PC-9 (cell line): ENCODE measurements around the gene FBF1. TPM values are rescaled to one million over a fixed set of nuclear protein-coding genes. Genes with fewer than 3 reads are reported as not detected.

Experiments used
- BruUV-seq: library from RNA; stranded (reverse); fragments of 400-500 nt; replicated peaks from 2 replicates; lab custom pipeline; 2021; lab: Mats Ljungman, UMichigan
- CTCF ChIA-PET: fragments of 300-600 bp; sonication (Branson Sonifier 250); formaldehyde crosslinking; loops from one replicate; lab custom pipeline; 2022; ENCODE audit warnings: antibody characterized with exemption; lab: Charles Lee
- POLR2A ChIA-PET: fragments of 300-600 bp; sonication (Branson Sonifier 250); formaldehyde crosslinking; loops from one replicate; lab custom pipeline; 2022; ENCODE audit warnings: antibody characterized with exemption; ENCODE audit not compliant: unreplicated experiment; lab: Charles Lee
- DNase-seq, 2 experiments: peaks; one replicate each; pipeline versions ENCODE4 v3.0.0 to v3.0.0-alpha.2; 2015 to 2022; ENCODE audit warnings: mixed read lengths in 1 of 2
- H2AFZ ChIP-seq: fragments of 200-600 bp; sonication (generic); 2 replicates; pipeline ENCODE4 v1.8.1; 2017; ENCODE audit warnings: antibody characterized with exemption
- H3F3A ChIP-seq: fragments of 200-600 bp; sonication (generic); 2 replicates; pipeline ENCODE4 v1.8.1; 2017; ENCODE audit warnings: antibody characterized with exemption, mild to moderate bottlenecking, low read depth; ENCODE audit not compliant: insufficient read depth
- H3K27ac ChIP-seq: fragments of 200-600 bp; sonication (generic); 2 replicates; pipeline ENCODE4 v1.6.1; 2016; ENCODE audit warnings: mixed run types
- H3K27me3 ChIP-seq: fragments of 200-600 bp; sonication (generic); 2 replicates; pipeline ENCODE4 v1.6.1; 2016; ENCODE audit warnings: low read depth, mixed run types; ENCODE audit not compliant: insufficient read depth
- H3K36me3 ChIP-seq: fragments of 200-600 bp; sonication (generic); 2 replicates; pipeline ENCODE4 v1.6.1; 2016; ENCODE audit warnings: low read depth, mixed run types
- H3K4me1 ChIP-seq: fragments of 200-600 bp; sonication (generic); replicated peaks from 2 replicates; pipeline ENCODE4 v1.6.1; 2016; ENCODE audit warnings: mixed run types; ENCODE audit not compliant: insufficient read depth
- H3K4me2 ChIP-seq: fragments of 200-600 bp; sonication (generic); 2 replicates; pipeline ENCODE4 v1.6.1; 2017; ENCODE audit warnings: mixed run types
- H3K4me3 ChIP-seq: fragments of 200-600 bp; sonication (generic); 2 replicates; pipeline ENCODE4 v1.6.1; 2016; ENCODE audit warnings: mixed run types
- H3K79me2 ChIP-seq: fragments of 200-600 bp; sonication (generic); 2 replicates; pipeline ENCODE4 v1.6.1; 2017; ENCODE audit warnings: low read depth, mixed run types
- H3K9me2 ChIP-seq: fragments of 200-600 bp; sonication (generic); 2 replicates; pipeline ENCODE4 v1.8.1; 2017; ENCODE audit warnings: mild to moderate bottlenecking; ENCODE audit not compliant: insufficient read depth
- H3K9me3 ChIP-seq: fragments of 200-600 bp; sonication (generic); 2 replicates; pipeline ENCODE4 v1.8.1; 2016; ENCODE audit warnings: low read depth; ENCODE audit not compliant: insufficient read depth
- H4K20me1 ChIP-seq: fragments of 200-600 bp; sonication (generic); 2 replicates; pipeline ENCODE4 v1.8.1; 2017; ENCODE audit not compliant: insufficient read depth
- CTCF ChIP-seq: fragments of 200-600 bp; sonication (generic); conservative IDR thresholded peaks from 2 replicates; pipeline ENCODE4 v1.6.1; 2017; ENCODE audit warnings: mixed run types, antibody characterized with exemption, mild to moderate bottlenecking, moderate library complexity
- EZH2 ChIP-seq: fragments of 200-600 bp; sonication (generic); IDR thresholded peaks from 2 replicates; pipeline ENCODE4 v1.8.0; 2017; ENCODE audit warnings: antibody characterized with exemption, low read depth
- intact Hi-C: fragments of 100-400 bp; cut with micrococcal nuclease; formaldehyde crosslinking; loops from one replicate; pipeline ENCODE4 v1.10.0; 2022; ENCODE audit not compliant: unreplicated experiment
- total RNA-seq: library from RNA; stranded (reverse); gene quantifications from 2 replicates; pipeline ENCODE4 v1.2.3, GENCODE V29; 2021

Gene FBF1
- total RNA-seq, 1 experiment from 2014 or later = 22.5 TPM

GRCh38 chr17:75937652-75938051 lies 3.2 kb downstream of the FBF1 start:
- ChIA-PET CTCF (no interaction called here), POLR2A (interaction anchor here (0.6 to 0.7 kb wide), 2 partner anchors 11 to 60 kb away, joined by 4 to 7 read pairs; no protein-coding TSS in a partner anchor)
- BruUV-seq = no TSS peak

GRCh38 chr17:75933808-75934207 lies 7.0 kb downstream of the FBF1 start:
- no peak for DNase-seq
- POLR2A ChIA-PET = no interaction called here
- CTCF ChIA-PET = no interaction called here

More at GRCh38 chr17:75937652-75938051, 3.2 kb downstream of the FBF1 start:
- Histone ChIP-seq H3K79me2 (no peaks in the 10 kb centered on the region), H3K27me3 (no peaks in the 10 kb centered on the region), H3K4me3 (no peak overlapping the region), H3K9me3 (no peaks in the 10 kb centered on the region), H3K4me1 (peaks cover 6% of the 10 kb centered on the region), H3K36me3 (no peaks in the 10 kb centered on the region), H3K9me2 (no peaks in the 10 kb centered on the region), H3K4me2 (no peak overlapping the region), H3F3A (peaks cover 8% of the 10 kb centered on the region; the same call in 1 of the 2 replicates), H2AFZ (no peak overlapping the region), H3K27ac (no peak overlapping the region), H4K20me1 (no peaks in the 10 kb centered on the region)
- intact Hi-C loops = no loop called here
- DNase-seq = no peak
- TF ChIP-seq CTCF (no peak), EZH2 (no peak)

GRCh38 chr17:75932852-75933251 lies 8.0 kb downstream of the FBF1 start:
- no peaks in the 10 kb centered on the region for H3K27me3 ChIP-seq
- no peaks in the 10 kb centered on the region for H3K9me2 ChIP-seq
- no peak for DNase-seq
- no peaks in the 10 kb centered on the region; the same call in 1 of the 2 replicates for H3F3A ChIP-seq
- H3K4me2 ChIP-seq = no peak overlapping the region
- H3K79me2 ChIP-seq = no peaks in the 10 kb centered on the region
- POLR2A ChIA-PET = no interaction called here
- BruUV-seq = no TSS peak
- intact Hi-C loops = no loop called here
- no peaks in the 10 kb centered on the region for H3K4me1 ChIP-seq
- TF ChIP-seq EZH2 (no peak), CTCF (no peak)
- no peaks in the 10 kb centered on the region for H3K9me3 ChIP-seq
- no peak overlapping the region for H3K27ac ChIP-seq
- no peak overlapping the region for H3K4me3 ChIP-seq
- no peak overlapping the region for H2AFZ ChIP-seq
- CTCF ChIA-PET = no interaction called here
- H4K20me1 ChIP-seq = no peaks in the 10 kb centered on the region
- no peaks in the 10 kb centered on the region for H3K36me3 ChIP-seq

More at GRCh38 chr17:75933808-75934207, 7.0 kb downstream of the FBF1 start:
- Histone ChIP-seq H3K9me2 (no peaks in the 10 kb centered on the region), H3K4me2 (no peak overlapping the region), H3K36me3 (no peaks in the 10 kb centered on the region), H3F3A (no peaks in the 10 kb centered on the region; the same call in 1 of the 2 replicates), H2AFZ (no peak overlapping the region), H4K20me1 (no peaks in the 10 kb centered on the region), H3K4me1 (no peaks in the 10 kb centered on the region), H3K9me3 (no peaks in the 10 kb centered on the region), H3K4me3 (no peak overlapping the region), H3K27ac (no peak overlapping the region), H3K79me2 (no peaks in the 10 kb centered on the region), H3K27me3 (no peaks in the 10 kb centered on the region)
- intact Hi-C loops = no loop called here
- TF ChIP-seq EZH2 = no peak
- BruUV-seq = no TSS peak

- Histone ChIP-seq H3K27ac (no peak overlapping the region), H3K4me2 (no peak overlapping the region), H3K27me3 (no peaks in the 10 kb centered on the region), H3K79me2 (no peaks in the 10 kb centered on the region), H3K9me3 (no peaks in the 10 kb centered on the region), H3F3A (no peaks in the 10 kb centered on the region; the same call in 1 of the 2 replicates), H3K4me1 (no peaks in the 10 kb centered on the region), H2AFZ (no peak overlapping the region), H4K20me1 (no peaks in the 10 kb centered on the region), H3K4me3 (no peak overlapping the region), H3K9me2 (no peaks in the 10 kb centered on the region), H3K36me3 (no peaks in the 10 kb centered on the region)
- no peak for DNase-seq
- no peak for TF ChIP-seq EZH2
- TF ChIP-seq CTCF = no peak
- POLR2A ChIA-PET = interaction anchor here (0.6 kb wide), 1 partner anchor 475 kb away, joined by 4 read pairs; the partner anchor contains the start of gene TMEM94
- intact Hi-C loops = no loop called here
- BruUV-seq = no TSS peak
- CTCF ChIA-PET = no interaction called here
Observed at GRCh38 chr17:75931062-75931461, 9.8 kb downstream of the FBF1 start.
